AG09319 (cell line): ENCODE results near the gene FAM234B.

Source experiments
- DNase-seq: peaks from one replicate; pipeline ENCODE4 v3.0.0-alpha.2; 2010; ENCODE audit warnings: low read depth; ENCODE audit errors: extremely low read depth
- CTCF ChIP-seq: IDR thresholded peaks from 2 replicates; pipeline ENCODE4 v1.5.1; 2011; ENCODE audit warnings: low read depth, mild to moderate bottlenecking, inconsistent platforms, low read length, moderate library complexity

Gene FAM234B

GRCh38 chr12:13101821-13102375, 57.7 kb downstream of the FAM234B start:
- no peak for TF ChIP-seq CTCF
- no peak for DNase-seq

- no peak for TF ChIP-seq CTCF
These were observed 58.4 kb downstream of the FAM234B start for GRCh38 chr12:13102461-13103195.

GRCh38 chr12:13103391-13104033, 59.3 kb downstream of the FAM234B start, which contains the start of gene GSG1:
Gene GSG1, minus strand, starts transcription at chr12:13103667. Its CDS starts 155 bp downstream, at chr12:13103512.
- TF ChIP-seq CTCF: no peak
- DNase-seq: no peak

More at GRCh38 chr12:13102461-13103195, 58.4 kb downstream of the FAM234B start:
- DNase-seq: no peak

DNA sequence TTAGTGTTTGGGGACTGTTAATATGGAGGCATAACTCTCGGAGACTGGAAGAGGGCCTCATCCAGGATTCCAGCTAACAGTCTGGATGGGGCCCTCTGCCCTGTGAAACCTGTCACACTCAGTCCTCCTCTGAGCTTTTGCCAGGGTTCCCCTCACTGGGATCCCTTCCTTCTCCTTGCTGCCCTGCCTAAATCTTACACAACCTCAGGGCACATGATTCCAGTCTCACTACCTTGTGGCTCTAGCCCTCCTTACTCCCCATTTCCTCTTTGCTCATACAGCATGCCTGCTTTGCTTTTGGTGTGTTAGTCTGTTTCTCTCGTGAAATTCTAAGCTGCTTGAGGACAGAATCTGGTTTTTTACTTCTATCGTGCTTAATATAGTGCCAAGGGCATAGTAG, 60.2 kb downstream of the FAM234B start:
- no peak for DNase-seq
- TF ChIP-seq CTCF: no peak

DNA sequence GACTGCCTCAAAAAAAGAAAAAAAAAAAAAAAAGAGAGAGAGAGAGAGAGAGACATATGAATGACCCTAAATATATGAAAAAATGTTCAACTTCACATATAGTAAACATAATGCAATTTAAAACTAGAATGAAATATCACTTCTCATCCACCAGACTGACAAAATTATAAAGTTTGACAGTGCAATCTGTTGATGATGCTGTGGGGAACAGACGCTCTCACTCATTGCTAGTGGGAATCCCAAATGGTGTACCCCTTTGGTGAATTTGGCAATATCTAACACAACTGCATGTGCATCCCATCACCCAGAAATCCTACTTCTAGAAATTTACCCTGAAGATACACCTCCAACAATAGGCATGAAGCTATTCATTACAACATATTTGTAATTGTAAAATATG, 61.6 kb downstream of the FAM234B start:
- no peak for DNase-seq
- TF ChIP-seq CTCF: no peak

DNA sequence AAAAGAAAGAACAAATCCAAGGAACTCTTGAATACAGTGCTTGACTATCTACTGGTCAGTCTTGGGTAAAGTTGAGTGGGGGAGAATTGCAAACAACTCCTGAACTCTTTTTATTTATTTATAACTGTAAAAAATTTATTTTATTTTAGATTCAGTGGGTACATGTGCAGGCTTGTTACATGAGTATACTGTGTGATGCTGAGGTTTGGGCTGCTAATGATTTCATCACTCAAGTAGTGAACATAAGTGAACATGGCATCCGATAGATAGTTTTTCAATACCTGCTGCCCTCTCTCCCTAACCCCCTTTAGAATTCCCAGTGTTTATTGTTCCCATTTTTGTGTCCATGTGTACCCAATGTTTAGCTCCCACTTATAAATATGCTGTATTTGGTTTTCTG, 62.5 kb downstream of the FAM234B start:
- no peak for TF ChIP-seq CTCF
- no peak for DNase-seq

- no peak for TF ChIP-seq CTCF
- no peak for DNase-seq
These were observed 68.8 kb downstream of the FAM234B start for GRCh38 chr12:13112968-13113367.
